ENCODE results near the gene MRPS27.
A peak's percentile ranks its signal among the peaks of the same experiment; 100 is the strongest.

Gene MRPS27

DNA sequence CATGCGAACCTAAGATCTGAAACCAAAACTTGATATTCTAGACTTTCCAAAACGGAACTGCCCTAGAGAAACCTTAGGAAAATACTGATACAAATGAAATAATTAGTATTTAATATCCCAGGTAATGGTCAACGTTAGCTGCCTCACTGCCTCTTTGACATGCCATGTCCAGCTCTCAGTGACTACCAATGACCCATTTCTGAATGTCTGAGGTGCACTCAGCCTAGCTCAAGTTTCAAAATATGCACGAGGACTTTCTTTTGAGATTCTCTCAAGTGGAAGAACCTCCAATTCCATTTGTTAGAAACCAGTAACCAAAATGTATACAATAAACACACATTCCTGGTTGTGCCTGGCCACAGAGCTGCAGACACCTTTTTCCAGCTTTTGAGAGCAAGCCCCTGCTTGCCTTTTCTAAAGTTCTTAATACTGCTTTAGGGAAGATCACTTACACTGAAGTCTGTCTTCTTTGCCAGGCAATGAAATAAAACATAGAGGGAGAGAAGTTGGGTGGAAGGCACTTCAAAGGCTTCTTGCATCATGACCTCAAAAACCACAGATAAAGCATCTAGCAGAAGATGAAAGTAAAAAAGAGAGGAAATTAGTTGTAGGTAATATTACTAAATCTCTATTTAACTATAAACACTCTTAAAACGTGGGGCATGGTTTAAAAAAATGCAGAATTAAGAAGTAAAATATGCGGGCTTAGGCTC is 87.9 kb downstream of the MRPS27 start:
- no peaks in the 10 kb centered on the region for H3K27me3 ChIP-seq (replicated peaks in 2 of 5; ENCODE audit: control insufficient read depth in 4 of 5, insufficient read depth in 5 of 5, low read length in 4 of 5)
- WGBS (ENCODE audit: insufficient coverage): 100% methylated on average over 1 of the region's 6 CpGs
- ChIA-PET POLR2A (no interaction called here), CTCF (interaction anchor here (0.8 to 1.5 kb wide), 3 partner anchors 9 to 18 kb away, joined by 3 to 5 read pairs (median 3); no protein-coding TSS in a partner anchor)
- H3K4me3 ChIP-seq (ENCODE audit: control insufficient read depth in 1 of 7, extremely low read depth in 1 of 7, insufficient read depth in 4 of 7, low read depth in 2 of 7, low read length in 6 of 7): no peak overlapping the region
- peaks cover 20 to 47% (median 28%) of the 10 kb centered on the region in 4 experiments for H3K4me1 ChIP-seq (ENCODE audit: control extremely low read depth in 1 of 4, control insufficient read depth in 4 of 4, insufficient read depth in 4 of 4, low read length in 3 of 4)
- H3K9me3 ChIP-seq (ENCODE audit: control extremely low read depth in 1 of 5, control insufficient read depth in 4 of 5, insufficient read depth in 2 of 5, low read depth in 1 of 5, low read length in 4 of 5): no peaks in the 10 kb centered on the region
- DNase-seq: peak; percentile 36 to 79 (median 73)
- no peak overlapping the region for H3K27ac ChIP-seq (ENCODE audit: insufficient read depth in 1 of 2, low read depth in 1 of 2, low read length in 2 of 2, poor library complexity in 1 of 2, severe bottlenecking in 2 of 2)
- H3K36me3 ChIP-seq (ENCODE audit: control insufficient read depth in 4 of 4, insufficient read depth in 4 of 4, low read length in 3 of 4): peaks cover 5 to 46% (median 14%) of the 10 kb centered on the region in 4 experiments

DNA sequence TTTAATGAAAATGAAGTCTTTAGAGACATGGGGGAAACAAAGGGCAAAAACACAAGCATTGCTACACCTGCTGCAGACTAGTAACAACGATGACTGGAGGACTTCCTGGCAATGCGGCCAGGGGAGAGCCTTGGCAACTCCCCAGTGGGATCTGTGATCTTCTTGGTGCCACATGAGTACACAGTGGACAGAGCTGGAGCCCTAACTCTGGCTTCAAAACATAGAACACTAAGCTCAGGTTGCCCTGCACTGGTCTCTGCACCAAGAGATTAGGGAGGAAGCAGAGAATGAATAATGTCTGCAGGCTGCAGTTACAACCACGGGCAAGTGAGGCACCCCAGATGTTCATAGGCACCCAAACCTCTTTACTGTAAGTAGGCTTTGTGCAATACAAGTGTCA is 91.1 kb downstream of the MRPS27 start:
- no peak overlapping the region for H3K27ac ChIP-seq (ENCODE audit: insufficient read depth in 1 of 2, low read depth in 1 of 2, low read length in 2 of 2, poor library complexity in 1 of 2, severe bottlenecking in 2 of 2)
- no peaks in the 10 kb centered on the region for H3K27me3 ChIP-seq (replicated peaks in 2 of 5; ENCODE audit: control insufficient read depth in 4 of 5, insufficient read depth in 5 of 5, low read length in 4 of 5)
- 96% methylated on average over 3 of the region's 3 CpGs for WGBS (ENCODE audit: insufficient coverage)
- H3K4me1 ChIP-seq (ENCODE audit: control extremely low read depth in 1 of 4, control insufficient read depth in 4 of 4, insufficient read depth in 4 of 4, low read length in 3 of 4): peaks cover 8 to 30% (median 17%) of the 10 kb centered on the region in 4 experiments
- no peak overlapping the region for H3K4me3 ChIP-seq (ENCODE audit: control insufficient read depth in 1 of 7, extremely low read depth in 1 of 7, insufficient read depth in 4 of 7, low read depth in 2 of 7, low read length in 6 of 7)
- H3K9me3 ChIP-seq (ENCODE audit: control extremely low read depth in 1 of 5, control insufficient read depth in 4 of 5, insufficient read depth in 2 of 5, low read depth in 1 of 5, low read length in 4 of 5): no peaks in the 10 kb centered on the region
- peak in 1 of 3 donors; percentile 26 for DNase-seq
- ChIA-PET CTCF (no interaction called here), POLR2A (no interaction called here)
- H3K36me3 ChIP-seq (ENCODE audit: control insufficient read depth in 4 of 4, insufficient read depth in 4 of 4, low read length in 3 of 4): peaks cover 5 to 65% (median 25%) of the 10 kb centered on the region in 4 experiments

DNA sequence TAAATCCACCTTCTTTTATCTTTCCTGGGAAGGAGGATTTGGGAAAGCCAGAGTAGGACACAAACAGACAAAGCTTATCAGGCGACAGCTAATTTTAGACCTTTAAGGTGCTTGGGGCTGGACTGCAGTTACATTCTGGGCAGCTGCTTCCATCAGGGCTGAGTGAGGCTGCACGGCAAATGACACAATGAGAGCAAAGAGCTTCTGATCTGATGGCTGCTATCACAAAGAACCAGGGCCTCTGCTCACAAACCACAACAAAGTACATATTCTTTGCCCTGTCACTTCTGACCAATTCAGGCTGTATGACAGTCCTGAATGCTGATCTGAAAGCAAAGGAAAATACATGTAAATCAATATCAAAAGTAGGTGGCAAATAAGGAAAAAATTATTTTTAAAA is 93.1 kb downstream of the MRPS27 start:
- ChIA-PET POLR2A (no interaction called here), CTCF (no interaction called here)
- Histone ChIP-seq H3K4me1 (ENCODE audit: control extremely low read depth in 1 of 4, control insufficient read depth in 4 of 4, insufficient read depth in 4 of 4, low read length in 3 of 4) (peaks cover 0 to 10% (median under 1%) of the 10 kb centered on the region in 4 experiments), H3K9me3 (ENCODE audit: control extremely low read depth in 1 of 5, control insufficient read depth in 4 of 5, insufficient read depth in 2 of 5, low read depth in 1 of 5, low read length in 4 of 5) (no peaks in the 10 kb centered on the region), H3K27me3 (replicated peaks in 2 of 5; ENCODE audit: control insufficient read depth in 4 of 5, insufficient read depth in 5 of 5, low read length in 4 of 5) (no peaks in the 10 kb centered on the region), H3K36me3 (ENCODE audit: control insufficient read depth in 4 of 4, insufficient read depth in 4 of 4, low read length in 3 of 4) (peaks cover 16 to 81% (median 39%) of the 10 kb centered on the region in 4 experiments), H3K27ac (ENCODE audit: insufficient read depth in 1 of 2, low read depth in 1 of 2, low read length in 2 of 2, poor library complexity in 1 of 2, severe bottlenecking in 2 of 2) (no peak overlapping the region), H3K4me3 (ENCODE audit: control insufficient read depth in 1 of 7, extremely low read depth in 1 of 7, insufficient read depth in 4 of 7, low read depth in 2 of 7, low read length in 6 of 7) (no peak overlapping the region)
- DNase-seq: peak in 2 of 3 donors; percentile 34 to 60
- 93% methylated on average over 2 of the region's 2 CpGs for WGBS (ENCODE audit: insufficient coverage)

DNA sequence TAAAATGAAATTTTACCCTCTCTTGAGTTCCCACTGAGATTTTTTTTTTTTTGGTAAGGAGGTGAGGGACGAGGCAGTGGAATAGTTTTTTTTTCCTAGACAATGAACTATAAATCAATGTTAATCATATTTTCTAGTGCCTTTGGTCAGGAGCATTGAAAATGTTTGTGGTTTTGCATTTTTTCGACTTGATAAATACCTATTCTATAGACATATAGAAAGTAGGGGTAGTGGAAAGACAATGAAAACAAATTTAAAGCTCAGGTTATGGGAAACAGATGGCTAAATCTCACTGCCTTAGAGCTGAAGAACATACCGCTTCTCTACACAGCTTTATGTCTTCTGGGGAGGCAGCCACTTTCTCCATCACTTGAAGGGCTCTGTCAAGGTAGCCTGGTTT is 94.3 kb downstream of the MRPS27 start:
- CTCF ChIA-PET: no interaction called here
- Histone ChIP-seq H3K36me3 (ENCODE audit: control insufficient read depth in 4 of 4, insufficient read depth in 4 of 4, low read length in 3 of 4) (peaks cover 18 to 82% (median 44%) of the 10 kb centered on the region in 4 experiments), H3K27me3 (replicated peaks in 2 of 5; ENCODE audit: control insufficient read depth in 4 of 5, insufficient read depth in 5 of 5, low read length in 4 of 5) (no peaks in the 10 kb centered on the region), H3K27ac (ENCODE audit: insufficient read depth in 1 of 2, low read depth in 1 of 2, low read length in 2 of 2, poor library complexity in 1 of 2, severe bottlenecking in 2 of 2) (no peak overlapping the region), H3K4me3 (ENCODE audit: control insufficient read depth in 1 of 7, extremely low read depth in 1 of 7, insufficient read depth in 4 of 7, low read depth in 2 of 7, low read length in 6 of 7) (no peak overlapping the region), H3K4me1 (ENCODE audit: control extremely low read depth in 1 of 4, control insufficient read depth in 4 of 4, insufficient read depth in 4 of 4, low read length in 3 of 4) (no peaks in the 10 kb centered on the region), H3K9me3 (ENCODE audit: control extremely low read depth in 1 of 5, control insufficient read depth in 4 of 5, insufficient read depth in 2 of 5, low read depth in 1 of 5, low read length in 4 of 5) (no peaks in the 10 kb centered on the region)
- 100% methylated on average over 1 of the region's 3 CpGs for WGBS (ENCODE audit: insufficient coverage)
- DNase-seq: no peak
- POLR2A ChIA-PET: no interaction called here

DNA sequence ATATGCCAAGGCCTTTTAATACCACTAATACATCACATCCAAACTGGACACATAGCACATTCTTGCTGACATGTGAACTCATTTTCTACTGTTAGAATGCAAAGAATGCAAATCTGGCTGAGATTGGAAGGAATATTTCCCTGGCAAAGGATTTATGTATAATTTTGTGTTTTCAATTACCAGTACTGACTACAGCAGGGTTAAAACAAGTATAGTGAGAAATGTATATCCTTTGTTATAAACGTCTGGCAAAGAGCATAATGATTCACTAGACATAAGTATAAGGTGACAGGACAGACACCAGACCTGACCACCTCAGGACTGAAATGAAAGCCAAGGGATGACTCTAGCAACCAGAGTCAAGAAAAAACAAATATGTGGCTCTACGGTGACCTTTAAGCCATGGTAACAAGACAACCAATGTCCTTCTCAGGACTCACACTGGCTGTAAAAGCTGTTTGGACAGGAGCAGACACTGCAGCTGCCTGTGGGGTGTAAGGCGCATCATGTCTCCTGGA is 95.0 kb downstream of the MRPS27 start:
- Histone ChIP-seq H3K4me3 (ENCODE audit: control insufficient read depth in 1 of 7, extremely low read depth in 1 of 7, insufficient read depth in 4 of 7, low read depth in 2 of 7, low read length in 6 of 7) (no peak overlapping the region), H3K27ac (ENCODE audit: insufficient read depth in 1 of 2, low read depth in 1 of 2, low read length in 2 of 2, poor library complexity in 1 of 2, severe bottlenecking in 2 of 2) (no peak overlapping the region), H3K36me3 (ENCODE audit: control insufficient read depth in 4 of 4, insufficient read depth in 4 of 4, low read length in 3 of 4) (peaks cover 22 to 80% (median 48%) of the 10 kb centered on the region in 4 experiments), H3K4me1 (ENCODE audit: control extremely low read depth in 1 of 4, control insufficient read depth in 4 of 4, insufficient read depth in 4 of 4, low read length in 3 of 4) (no peaks in the 10 kb centered on the region), H3K9me3 (ENCODE audit: control extremely low read depth in 1 of 5, control insufficient read depth in 4 of 5, insufficient read depth in 2 of 5, low read depth in 1 of 5, low read length in 4 of 5) (no peaks in the 10 kb centered on the region), H3K27me3 (replicated peaks in 2 of 5; ENCODE audit: control insufficient read depth in 4 of 5, insufficient read depth in 5 of 5, low read length in 4 of 5) (no peaks in the 10 kb centered on the region)
- no peak for DNase-seq
- POLR2A ChIA-PET: no interaction called here
- 80% methylated on average over 1 of the region's 3 CpGs for WGBS (ENCODE audit: insufficient coverage)
- CTCF ChIA-PET: no interaction called here

DNA sequence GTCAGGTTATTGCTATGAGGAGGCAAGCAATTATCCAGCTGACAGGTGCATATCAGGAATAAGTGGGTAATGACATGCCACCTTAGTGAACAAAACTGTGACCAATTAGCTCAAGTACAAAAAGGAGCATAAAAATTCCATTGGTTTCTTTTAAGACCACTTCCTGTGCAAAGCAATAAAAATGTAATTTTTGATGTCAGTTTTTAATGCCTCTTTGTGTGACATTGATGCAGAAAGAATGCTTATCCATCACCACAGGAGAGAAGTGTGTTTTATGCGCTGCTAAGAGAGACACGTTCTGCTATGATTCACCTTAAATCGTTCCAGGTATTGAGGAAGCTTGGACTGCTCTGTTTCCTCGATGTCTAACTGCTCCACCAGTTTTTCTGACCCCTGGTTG is 96.7 kb downstream of the MRPS27 start:
- H3K4me3 ChIP-seq (ENCODE audit: control insufficient read depth in 1 of 7, extremely low read depth in 1 of 7, insufficient read depth in 4 of 7, low read depth in 2 of 7, low read length in 6 of 7): no peak overlapping the region
- H3K36me3 ChIP-seq (ENCODE audit: control insufficient read depth in 4 of 4, insufficient read depth in 4 of 4, low read length in 3 of 4): peaks cover 31 to 89% (median 58%) of the 10 kb centered on the region in 4 experiments
- H3K4me1 ChIP-seq (ENCODE audit: control extremely low read depth in 1 of 4, control insufficient read depth in 4 of 4, insufficient read depth in 4 of 4, low read length in 3 of 4): no peaks in the 10 kb centered on the region
- no peak for DNase-seq
- ChIA-PET CTCF (interaction anchor here (1.8 kb wide), 1 partner anchor 9 kb away, joined by 5 read pairs; no protein-coding TSS in a partner anchor), POLR2A (no interaction called here)
- no peaks in the 10 kb centered on the region for H3K9me3 ChIP-seq (ENCODE audit: control extremely low read depth in 1 of 5, control insufficient read depth in 4 of 5, insufficient read depth in 2 of 5, low read depth in 1 of 5, low read length in 4 of 5)
- WGBS (ENCODE audit: insufficient coverage): 96% methylated on average over 4 of the region's 4 CpGs
- H3K27ac ChIP-seq (ENCODE audit: insufficient read depth in 1 of 2, low read depth in 1 of 2, low read length in 2 of 2, poor library complexity in 1 of 2, severe bottlenecking in 2 of 2): no peak overlapping the region
- H3K27me3 ChIP-seq (replicated peaks in 2 of 5; ENCODE audit: control insufficient read depth in 4 of 5, insufficient read depth in 5 of 5, low read length in 4 of 5): no peaks in the 10 kb centered on the region

DNA sequence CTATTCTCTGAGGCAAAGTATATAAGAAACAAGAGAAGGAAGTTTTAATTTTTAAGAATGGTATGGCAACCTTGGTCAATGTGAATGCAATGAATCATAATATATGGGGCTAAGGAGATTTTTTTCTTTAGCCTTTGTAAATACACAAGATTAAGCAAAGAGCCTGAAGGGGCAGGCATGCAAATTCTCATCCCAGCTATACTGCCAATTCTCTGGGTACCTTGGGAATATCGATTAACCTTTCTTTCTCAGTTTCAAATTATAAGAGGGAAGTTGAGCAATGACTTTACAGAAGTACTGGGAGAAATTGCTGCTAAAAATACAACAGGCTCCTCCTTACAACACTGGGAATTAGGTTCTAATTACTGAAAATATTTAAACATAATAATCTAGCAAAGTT is 97.5 kb downstream of the MRPS27 start:
- Histone ChIP-seq H3K27ac (ENCODE audit: insufficient read depth in 1 of 2, low read depth in 1 of 2, low read length in 2 of 2, poor library complexity in 1 of 2, severe bottlenecking in 2 of 2) (no peak overlapping the region), H3K4me3 (ENCODE audit: control insufficient read depth in 1 of 7, extremely low read depth in 1 of 7, insufficient read depth in 4 of 7, low read depth in 2 of 7, low read length in 6 of 7) (no peak overlapping the region), H3K27me3 (replicated peaks in 2 of 5; ENCODE audit: control insufficient read depth in 4 of 5, insufficient read depth in 5 of 5, low read length in 4 of 5) (no peaks in the 10 kb centered on the region), H3K4me1 (ENCODE audit: control extremely low read depth in 1 of 4, control insufficient read depth in 4 of 4, insufficient read depth in 4 of 4, low read length in 3 of 4) (no peaks in the 10 kb centered on the region), H3K36me3 (ENCODE audit: control insufficient read depth in 4 of 4, insufficient read depth in 4 of 4, low read length in 3 of 4) (peaks cover 34 to 92% (median 65%) of the 10 kb centered on the region in 4 experiments), H3K9me3 (ENCODE audit: control extremely low read depth in 1 of 5, control insufficient read depth in 4 of 5, insufficient read depth in 2 of 5, low read depth in 1 of 5, low read length in 4 of 5) (no peaks in the 10 kb centered on the region)
- no peak for DNase-seq
- ChIA-PET POLR2A (no interaction called here), CTCF (interaction anchor here (1.8 kb wide), 1 partner anchor 10 kb away, joined by 5 read pairs; no protein-coding TSS in a partner anchor)
- no CpG with 5 or more reads among the region's 1 CpG for WGBS (ENCODE audit: insufficient coverage)

Measured in common myeloid progenitor, CD34-positive (primary cell).